ENCODE results near the gene HOXD10.

Gene HOXD10

GRCh38 chr2:176115883-176116813 is at the start of gene HOXD10:
HOXD10 (plus strand) TSS chr2:176116778; CDS start chr2:176116834, 56 bp downstream.
- no peak for DNase-seq (ENCODE audit: low read depth)

DNA sequence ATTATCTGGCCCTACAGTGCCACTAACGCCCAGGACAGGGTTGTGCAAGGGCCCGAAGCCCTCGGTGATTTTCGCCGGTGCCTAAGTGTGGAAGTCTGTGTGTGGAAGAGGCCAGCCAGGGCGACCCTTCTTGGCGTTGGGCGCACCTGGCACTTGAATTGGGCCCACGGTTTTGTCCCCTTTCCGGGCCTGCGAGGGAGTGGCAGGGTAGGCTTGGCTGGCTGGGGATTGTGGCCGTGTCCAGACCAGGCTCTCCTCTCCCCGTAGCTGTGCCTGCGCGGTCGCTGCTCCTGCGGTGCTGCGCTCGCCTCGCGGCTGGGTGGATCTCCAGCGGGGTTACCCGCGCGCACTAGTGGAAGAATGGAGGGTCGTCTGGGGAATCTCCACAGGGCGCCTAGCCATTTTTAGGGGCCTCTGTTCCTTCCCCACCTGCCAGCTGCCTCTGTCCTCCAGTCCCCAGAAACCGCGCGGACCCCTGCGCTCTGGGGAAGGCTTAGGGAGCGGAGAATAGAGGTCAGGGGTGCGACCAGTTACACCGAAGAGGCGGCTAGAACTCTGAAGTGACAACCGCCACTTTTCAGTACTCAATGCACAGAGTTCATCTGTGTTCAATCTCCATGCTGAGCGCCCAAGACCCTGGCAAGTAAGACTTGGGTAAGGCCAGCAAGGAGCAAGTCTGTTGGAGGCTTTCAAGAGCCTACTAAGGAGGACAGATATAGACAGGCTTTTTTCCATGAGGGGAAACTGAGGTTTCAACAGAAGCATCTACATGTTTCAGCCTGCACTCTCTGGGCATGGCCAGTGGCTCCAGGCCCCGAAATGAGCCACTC is 48.8 kb upstream of the HOXD10 start:
- no peak for DNase-seq (ENCODE audit: low read depth)

DNA sequence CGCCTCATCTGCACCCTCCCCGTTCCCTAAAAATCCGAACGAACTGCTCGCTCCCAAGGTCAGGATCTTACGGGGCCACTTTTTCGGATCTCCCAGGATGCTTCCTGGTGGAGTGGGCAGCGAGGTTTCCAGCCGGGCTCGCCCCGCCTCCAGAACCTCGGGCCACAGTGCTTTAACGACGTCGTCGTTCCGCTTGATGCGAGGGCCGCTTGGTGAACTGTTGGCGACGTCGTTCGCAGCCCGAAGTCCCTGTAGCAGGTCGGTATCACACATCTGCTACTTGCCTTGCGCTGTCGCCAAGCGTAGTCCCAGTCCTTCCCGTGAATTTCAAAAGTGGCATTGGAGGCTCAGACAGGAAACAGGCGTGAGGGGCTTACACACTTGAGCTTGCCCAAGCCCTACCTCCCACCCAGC is 48.2 kb upstream of the HOXD10 start:
- DNase-seq (ENCODE audit: low read depth) = no peak

DNA sequence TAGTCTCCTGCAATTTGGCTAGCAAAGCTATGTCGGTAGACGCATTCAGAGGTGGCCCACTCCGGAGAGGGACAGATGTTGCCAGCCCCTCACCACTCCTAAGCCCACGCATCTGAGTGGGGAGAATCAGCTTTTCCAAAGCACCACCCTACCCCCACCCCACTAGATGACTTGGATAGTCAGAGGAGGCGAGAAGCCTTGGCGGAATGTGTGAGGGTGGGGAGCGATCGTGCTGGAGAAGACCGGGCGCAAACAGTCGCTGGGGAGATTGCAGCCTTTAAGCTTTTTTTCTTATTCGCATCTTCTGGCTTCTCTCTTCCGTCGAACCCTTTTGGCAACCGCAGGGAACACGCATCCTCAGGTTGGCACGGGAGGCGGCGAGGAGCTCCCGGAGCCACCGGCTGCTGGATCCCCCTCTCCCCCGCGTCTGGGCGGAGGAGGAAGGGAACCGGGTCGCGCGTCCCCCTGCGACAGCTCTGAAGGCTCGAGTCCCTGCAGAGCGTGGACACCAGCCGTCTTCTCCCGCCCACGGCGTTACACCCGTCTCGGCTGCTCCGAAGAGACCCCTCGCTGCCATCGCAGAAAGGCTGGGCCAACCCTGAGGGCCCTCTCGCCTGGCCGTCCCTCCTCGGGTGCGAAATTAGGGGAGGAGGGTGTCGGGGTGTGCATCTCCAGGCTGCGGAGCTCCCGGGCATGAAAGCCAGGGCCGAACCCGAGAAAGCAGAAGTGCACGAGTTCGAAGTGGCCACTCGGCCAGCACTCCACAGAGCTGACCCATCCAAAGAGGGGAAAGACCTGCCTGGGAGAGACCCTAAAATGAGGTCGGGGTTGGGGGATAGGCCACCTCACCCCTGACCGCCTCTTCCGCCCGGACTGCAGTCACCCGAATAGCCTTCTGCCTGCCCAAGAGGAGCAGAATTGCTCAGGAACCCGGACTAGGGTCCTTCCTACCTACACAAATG is 45.0 kb upstream of the HOXD10 start:
- no peak for DNase-seq (ENCODE audit: low read depth)

DNA sequence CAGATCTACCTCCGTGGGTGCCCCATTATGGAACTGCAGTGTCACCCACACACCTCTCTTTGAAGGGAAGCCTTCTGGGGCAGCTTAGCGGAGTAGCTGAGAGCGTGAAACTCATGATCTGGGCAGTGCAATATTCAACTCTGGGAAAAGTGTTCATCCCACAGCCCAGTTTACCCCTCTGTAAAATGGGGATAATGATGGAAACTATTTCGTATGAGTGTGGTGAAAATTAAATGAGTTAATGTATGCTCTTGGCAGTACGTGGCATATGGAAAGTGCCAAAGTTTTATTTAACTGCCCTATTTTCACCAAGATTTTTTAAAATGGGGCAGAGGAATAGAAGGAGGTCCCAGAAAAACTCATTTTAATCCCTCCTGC is 44.3 kb upstream of the HOXD10 start:
- DNase-seq (ENCODE audit: low read depth) = no peak

DNA sequence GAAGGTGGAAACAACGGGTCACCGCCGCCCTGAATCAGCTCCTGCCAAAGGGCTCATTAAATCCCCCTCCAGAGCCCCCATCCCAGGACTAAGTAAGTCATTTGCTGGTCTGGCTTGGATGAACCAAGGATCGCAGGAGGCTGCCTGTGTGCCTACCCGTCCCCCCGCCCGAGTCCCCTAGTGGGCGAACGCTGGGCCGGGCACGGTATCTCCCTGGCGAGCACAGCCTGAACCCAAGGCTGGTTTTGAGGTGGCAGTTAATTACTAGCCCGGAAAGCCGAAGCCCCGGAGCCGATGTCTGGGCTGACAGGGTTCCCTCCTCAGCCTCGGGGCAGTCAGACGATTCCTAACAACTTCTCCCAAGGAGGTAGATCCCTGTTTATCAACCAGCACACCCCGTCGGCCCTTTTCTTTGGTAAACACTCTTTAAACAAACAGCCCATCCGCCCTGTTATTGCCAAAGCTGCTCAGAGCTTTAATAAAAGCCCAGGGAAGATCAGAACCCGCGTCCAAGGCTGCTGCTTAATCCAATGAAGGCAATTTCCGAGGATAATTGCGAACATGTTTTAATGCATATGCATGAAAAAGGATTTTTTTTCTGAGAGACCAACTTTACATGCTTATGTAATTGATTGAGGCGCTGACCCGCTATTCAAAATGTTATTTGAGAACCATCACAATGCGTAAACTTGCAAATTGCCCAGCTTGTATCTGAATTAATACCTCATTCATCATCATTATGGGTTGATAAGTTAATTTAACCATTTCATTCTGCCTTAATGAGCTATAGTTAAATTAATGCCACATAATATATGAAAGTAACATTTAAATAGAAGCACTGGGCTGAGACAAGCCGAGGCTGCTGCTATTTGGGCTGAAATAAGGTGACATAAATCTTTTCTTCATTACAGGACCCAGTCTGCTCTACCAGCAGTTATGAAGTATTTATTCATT is 43.4 kb upstream of the HOXD10 start:
- DNase-seq (ENCODE audit: low read depth) = no peak

- DNase-seq (ENCODE audit: low read depth) = no peak
Observed at GRCh38 chr2:176074919-176075425, 41.6 kb upstream of the HOXD10 start.

- DNase-seq (ENCODE audit: low read depth) = no peak
Observed at GRCh38 chr2:176075481-176075880, 41.1 kb upstream of the HOXD10 start.

DNA sequence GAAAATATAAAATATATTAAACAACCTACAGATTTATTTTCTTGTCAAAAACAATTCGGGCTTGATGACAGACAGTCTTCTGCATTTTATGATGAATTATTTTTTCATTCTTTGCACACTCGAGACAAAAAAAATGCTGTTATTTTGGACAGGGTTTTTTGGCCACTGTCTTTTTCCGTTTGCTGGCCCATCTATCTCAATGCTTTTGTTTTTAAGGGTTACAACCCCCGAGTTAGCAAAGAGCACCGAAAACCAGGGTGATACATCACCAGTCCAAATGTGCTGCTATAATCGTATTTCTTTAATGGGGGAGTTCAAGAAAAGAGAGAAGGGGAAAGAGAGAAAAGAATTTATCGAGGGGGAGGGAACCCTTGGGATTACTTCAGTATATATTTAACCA is 40.5 kb upstream of the HOXD10 start:
- DNase-seq (ENCODE audit: low read depth) = no peak

DNA sequence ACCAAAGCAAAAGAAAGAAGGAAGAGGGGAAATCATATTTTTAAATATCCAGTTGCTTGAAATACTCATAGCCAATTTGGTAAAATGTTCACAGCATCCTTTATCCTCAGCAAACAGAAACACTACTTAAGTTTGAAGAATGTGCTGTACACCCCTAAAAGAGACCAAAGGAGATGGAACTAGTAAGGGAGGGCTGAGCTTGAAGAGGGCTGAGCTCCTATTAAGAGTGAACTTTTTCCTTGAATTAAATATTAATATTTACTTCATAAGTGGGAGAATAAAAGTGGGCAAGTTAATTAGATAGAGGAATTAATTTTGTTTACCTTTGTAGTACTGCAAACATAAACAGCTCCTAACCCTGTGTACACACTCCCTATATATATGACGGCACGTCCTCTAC is 39.8 kb upstream of the HOXD10 start:
- no peak for DNase-seq (ENCODE audit: low read depth)

- DNase-seq (ENCODE audit: low read depth) = no peak
Observed at GRCh38 chr2:176078541-176079284, 37.9 kb upstream of the HOXD10 start.

GRCh38 chr2:176079285-176079830 is 37.2 kb upstream of the HOXD10 start:
- DNase-seq (ENCODE audit: low read depth) = no peak

DNA sequence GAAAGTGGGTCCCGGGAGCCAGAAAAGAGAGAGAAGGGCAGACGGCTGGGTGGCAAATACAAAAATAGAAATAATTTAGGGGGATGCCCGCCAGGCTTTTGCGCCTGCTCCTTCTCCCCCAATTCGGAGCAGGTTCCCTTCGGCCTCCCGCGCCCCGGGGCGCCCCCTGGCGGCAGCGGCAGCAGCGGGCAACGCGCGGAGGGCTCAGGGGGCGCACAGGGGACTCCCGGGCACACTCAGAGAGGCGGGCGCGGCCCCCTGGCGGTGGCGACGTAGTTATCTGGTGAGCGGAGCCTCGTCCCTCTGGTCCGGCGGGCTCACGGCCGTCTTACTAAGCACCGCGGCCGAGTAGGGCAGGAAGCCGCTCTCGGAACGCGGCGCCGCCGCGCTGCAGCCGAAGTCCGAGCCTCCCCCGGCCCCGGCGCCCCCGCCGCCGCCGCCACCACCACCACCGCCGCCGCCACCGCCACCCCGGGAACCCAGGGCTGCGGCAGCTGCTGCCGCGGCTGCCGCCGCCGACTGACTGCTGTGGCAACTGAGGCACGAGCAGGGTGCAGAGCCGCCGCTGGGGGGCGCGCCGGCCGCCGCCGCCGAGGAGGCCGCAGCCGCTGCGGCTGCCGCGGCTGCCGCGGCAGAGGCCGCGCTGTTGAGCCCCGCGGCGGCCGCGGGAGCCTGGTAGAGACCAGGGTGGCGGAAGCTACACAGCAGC is 36.6 kb upstream of the HOXD10 start:
- DNase-seq (ENCODE audit: low read depth) = no peak

DNA sequence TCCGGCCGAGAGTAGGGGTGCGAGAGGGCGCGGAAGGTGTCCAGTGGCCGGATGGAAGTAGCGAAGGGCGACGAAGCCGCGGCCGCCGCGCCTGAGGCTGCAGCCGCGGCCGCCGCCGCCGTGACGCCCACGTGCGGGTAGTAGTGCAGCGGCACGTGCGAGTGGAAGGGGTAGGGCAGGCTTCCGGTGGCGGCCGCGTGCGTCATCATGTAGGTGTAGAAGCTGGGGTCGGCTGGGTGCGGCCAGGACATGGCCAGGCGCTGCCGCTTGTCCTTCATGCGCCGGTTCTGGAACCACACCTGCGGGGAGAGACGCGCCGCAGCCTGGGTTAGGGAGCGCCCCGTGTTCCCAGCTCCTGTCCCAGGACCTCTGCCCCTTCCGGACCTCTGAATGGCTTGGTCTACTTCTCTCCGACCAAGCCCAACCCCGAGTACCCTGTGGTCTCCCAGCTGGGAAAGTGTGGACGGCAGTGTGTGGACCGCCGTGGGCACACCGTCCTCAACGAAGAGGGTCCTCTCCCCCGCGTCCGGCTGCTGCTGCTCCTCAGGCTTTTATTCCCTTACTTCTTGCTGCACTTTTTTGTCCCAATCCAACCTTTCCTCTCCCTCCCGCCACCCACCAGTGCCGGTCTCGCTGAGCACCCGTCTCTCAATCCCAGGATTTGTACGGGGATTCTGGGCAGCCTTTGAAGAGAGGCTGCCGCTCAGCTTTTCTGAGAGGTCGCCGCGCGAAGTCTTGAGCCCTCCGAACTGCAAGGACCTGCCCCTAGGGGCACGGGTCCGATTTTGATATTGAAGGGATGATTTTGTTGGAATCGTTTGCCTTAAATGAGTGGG is 35.8 kb upstream of the HOXD10 start:
- no peak for DNase-seq (ENCODE audit: low read depth)

GRCh38 chr2:176081376-176081836 is 35.2 kb upstream of the HOXD10 start:
- DNase-seq (ENCODE audit: low read depth) = no peak

- DNase-seq (ENCODE audit: low read depth) = no peak
Observed at GRCh38 chr2:176081837-176082524, 34.6 kb upstream of the HOXD10 start.

DNA sequence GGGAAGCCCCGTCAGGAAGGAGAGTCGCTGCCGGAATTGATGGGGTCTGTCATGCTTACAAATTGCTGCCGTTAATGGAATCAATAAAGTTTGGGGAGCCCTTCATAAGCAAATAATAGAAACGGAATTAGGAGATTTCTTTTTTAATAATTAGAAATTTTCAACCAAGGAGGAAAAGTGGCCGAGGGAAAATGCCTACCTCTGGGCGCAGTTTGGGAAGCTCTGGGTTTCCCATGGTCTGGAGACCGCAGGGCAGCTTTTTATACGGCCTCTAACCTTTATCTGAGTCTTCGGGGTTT is 34.1 kb upstream of the HOXD10 start:
- no peak for DNase-seq (ENCODE audit: low read depth)
